IMR-90 (cell line): ENCODE data around the gene DUSP14.

Source experiments
- BHLHE40 ChIP-seq: fragments of 150-350 bp; IDR thresholded peaks from 2 replicates; pipeline ENCODE4 v1.6.1; 2016; ENCODE audit warnings: mild to moderate bottlenecking, low read depth, low read length
- CEBPB ChIP-seq: IDR thresholded peaks from 2 replicates; pipeline ENCODE4 v1.6.1; 2012; ENCODE audit warnings: low read depth, low read length, improper control_type of control experiment
- ELK1 ChIP-seq: fragments of 150-350 bp; IDR thresholded peaks from 2 replicates; pipeline ENCODE4 v1.6.1; 2016; ENCODE audit warnings: low read depth, mild to moderate bottlenecking, low read length, moderate library complexity, borderline replicate concordance
- FOS ChIP-seq: fragments of 150-350 bp; IDR thresholded peaks from 2 replicates; pipeline ENCODE4 v1.6.1; 2016; ENCODE audit warnings: low read depth, low read length
- MAFK ChIP-seq: IDR thresholded peaks from 2 replicates; pipeline ENCODE4 v1.6.1; 2012; ENCODE audit warnings: low read depth, low read length, improper control_type of control experiment
- MAZ ChIP-seq: IDR thresholded peaks from 2 replicates; pipeline ENCODE4 v1.6.1; 2012; ENCODE audit warnings: low read depth, mild to moderate bottlenecking, low read length, improper control_type of control experiment, moderate library complexity, borderline replicate concordance
- NFE2L2 ChIP-seq: fragments of 150-350 bp; IDR thresholded peaks from 2 replicates; pipeline ENCODE4 v1.6.1; 2016; ENCODE audit warnings: low read depth, mild to moderate bottlenecking, low read length
- POLR2A ChIP-seq: IDR thresholded peaks from 2 replicates; pipeline ENCODE4 v1.6.1; 2012; ENCODE audit warnings: mild to moderate bottlenecking, low read depth, low read length
- RAD21 ChIP-seq: IDR thresholded peaks from 2 replicates; pipeline ENCODE4 v1.6.1; 2012; ENCODE audit warnings: low read length, improper control_type of control experiment
- RCOR1 ChIP-seq: IDR thresholded peaks from 2 replicates; pipeline ENCODE4 v1.6.1; 2012; ENCODE audit warnings: mild to moderate bottlenecking, low read length, improper control_type of control experiment; ENCODE audit not compliant: insufficient replicate concordance
- RFX5 ChIP-seq: IDR thresholded peaks from 2 replicates; pipeline ENCODE4 v1.8.0; 2012; ENCODE audit warnings: low read depth, mild to moderate bottlenecking, low read length, moderate library complexity
- SMC3 ChIP-seq: fragments of 150-350 bp; IDR thresholded peaks from 2 replicates; pipeline ENCODE4 v1.6.1; 2016; ENCODE audit warnings: low read depth, mild to moderate bottlenecking, antibody characterized with exemption, low read length, moderate library complexity
- TF ChIP-seq, protein P1 (sequence below): conservative IDR thresholded peaks from 2 replicates; pipeline ENCODE4 v1.5.1; 2012; ENCODE audit warnings: mild to moderate bottlenecking, low read depth, low read length, improper control_type of control experiment
- TF ChIP-seq, protein P2 (sequence below): fragments of 150-350 bp; IDR thresholded peaks from 2 replicates; pipeline ENCODE4 v1.6.1; 2017; ENCODE audit warnings: mild to moderate bottlenecking, antibody characterized with exemption, low read length, low read depth

- TF ChIP-seq, protein P1, sequence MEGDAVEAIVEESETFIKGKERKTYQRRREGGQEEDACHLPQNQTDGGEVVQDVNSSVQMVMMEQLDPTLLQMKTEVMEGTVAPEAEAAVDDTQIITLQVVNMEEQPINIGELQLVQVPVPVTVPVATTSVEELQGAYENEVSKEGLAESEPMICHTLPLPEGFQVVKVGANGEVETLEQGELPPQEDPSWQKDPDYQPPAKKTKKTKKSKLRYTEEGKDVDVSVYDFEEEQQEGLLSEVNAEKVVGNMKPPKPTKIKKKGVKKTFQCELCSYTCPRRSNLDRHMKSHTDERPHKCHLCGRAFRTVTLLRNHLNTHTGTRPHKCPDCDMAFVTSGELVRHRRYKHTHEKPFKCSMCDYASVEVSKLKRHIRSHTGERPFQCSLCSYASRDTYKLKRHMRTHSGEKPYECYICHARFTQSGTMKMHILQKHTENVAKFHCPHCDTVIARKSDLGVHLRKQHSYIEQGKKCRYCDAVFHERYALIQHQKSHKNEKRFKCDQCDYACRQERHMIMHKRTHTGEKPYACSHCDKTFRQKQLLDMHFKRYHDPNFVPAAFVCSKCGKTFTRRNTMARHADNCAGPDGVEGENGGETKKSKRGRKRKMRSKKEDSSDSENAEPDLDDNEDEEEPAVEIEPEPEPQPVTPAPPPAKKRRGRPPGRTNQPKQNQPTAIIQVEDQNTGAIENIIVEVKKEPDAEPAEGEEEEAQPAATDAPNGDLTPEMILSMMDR, result no peak
- TF ChIP-seq MAFK (no peak), POLR2A (no peak), FOS (no peak), CEBPB (no peak), RAD21 (no peak), SMC3 (no peak), RCOR1 (no peak), ELK1 (no peak), BHLHE40 (no peak), MAZ (no peak), NFE2L2 (no peak), RFX5 (no peak)
- TF ChIP-seq, protein P2, sequence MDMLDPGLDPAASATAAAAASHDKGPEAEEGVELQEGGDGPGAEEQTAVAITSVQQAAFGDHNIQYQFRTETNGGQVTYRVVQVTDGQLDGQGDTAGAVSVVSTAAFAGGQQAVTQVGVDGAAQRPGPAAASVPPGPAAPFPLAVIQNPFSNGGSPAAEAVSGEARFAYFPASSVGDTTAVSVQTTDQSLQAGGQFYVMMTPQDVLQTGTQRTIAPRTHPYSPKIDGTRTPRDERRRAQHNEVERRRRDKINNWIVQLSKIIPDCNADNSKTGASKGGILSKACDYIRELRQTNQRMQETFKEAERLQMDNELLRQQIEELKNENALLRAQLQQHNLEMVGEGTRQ, result no peak
Observed at GRCh38 chr17:37481001-37481665, 8.6 kb upstream of the DUSP14 start.
